Measurements from ENCODE around the gene MYCBP2.
"Not testable (repeated sequence)": the region's sequence is repeated elsewhere in the genome, so short reads cannot be mapped to it uniquely, and the experiment has no call there.

MYCBP2 gene

DNA sequence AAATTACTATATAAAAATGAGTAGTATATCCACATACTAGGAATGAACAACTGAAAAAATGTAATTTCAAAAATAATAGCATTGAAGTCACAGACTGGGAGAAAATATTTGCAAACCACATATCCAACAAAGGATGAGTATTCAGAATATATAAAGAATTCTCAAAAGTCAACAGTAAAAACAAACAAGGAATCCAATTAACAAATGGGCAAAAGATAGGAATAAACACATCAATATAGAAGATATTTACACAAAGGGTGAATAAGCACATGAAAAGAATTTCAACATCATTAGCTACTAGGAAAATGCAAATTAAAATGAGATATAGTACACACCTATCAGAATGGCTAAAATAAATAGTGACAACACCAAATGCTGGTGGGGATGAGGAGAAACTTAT, 37.0 kb downstream of the MYCBP2 start:
- no peak for FAIRE-seq

DNA sequence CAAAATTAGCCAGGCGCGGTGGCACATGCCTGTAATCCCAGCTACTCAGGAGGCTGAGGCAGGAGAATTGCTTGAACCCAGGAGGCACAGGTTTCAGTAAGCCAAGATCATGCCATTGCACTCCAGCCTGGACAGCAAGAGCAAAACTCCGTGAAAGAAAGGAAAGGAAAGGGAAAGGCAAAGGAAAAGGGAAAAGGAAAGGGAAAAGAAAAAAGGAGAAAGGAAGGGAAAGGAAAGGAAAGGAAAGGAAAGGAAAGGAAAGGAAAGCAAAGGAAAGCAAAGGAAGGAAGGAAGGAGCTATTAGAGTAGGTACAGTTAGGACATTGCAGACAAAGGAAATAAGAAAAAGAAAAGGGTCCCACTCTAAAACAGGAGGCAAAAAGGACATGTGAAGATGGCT, 41.3 kb downstream of the MYCBP2 start:
- FAIRE-seq, result not testable (repeated sequence)

DNA sequence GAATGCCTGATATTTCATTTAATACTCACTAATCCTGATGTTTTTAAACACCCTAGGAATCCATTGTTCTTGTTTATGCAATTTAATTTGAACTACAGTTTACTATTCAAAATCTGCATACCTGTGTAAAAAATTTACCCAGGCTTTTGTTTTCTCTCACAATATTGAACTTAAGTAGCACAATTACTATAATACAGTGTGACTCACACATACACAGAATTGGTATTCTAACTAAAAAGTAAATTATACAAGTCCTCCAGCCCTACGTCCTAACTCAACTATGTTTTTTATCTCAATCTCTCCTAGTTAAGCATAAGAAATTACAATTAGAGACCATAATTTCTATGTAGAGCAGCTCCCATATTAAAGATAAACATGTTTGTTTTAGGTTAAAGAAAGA, 41.8 kb downstream of the MYCBP2 start:
- no peak for FAIRE-seq

DNA sequence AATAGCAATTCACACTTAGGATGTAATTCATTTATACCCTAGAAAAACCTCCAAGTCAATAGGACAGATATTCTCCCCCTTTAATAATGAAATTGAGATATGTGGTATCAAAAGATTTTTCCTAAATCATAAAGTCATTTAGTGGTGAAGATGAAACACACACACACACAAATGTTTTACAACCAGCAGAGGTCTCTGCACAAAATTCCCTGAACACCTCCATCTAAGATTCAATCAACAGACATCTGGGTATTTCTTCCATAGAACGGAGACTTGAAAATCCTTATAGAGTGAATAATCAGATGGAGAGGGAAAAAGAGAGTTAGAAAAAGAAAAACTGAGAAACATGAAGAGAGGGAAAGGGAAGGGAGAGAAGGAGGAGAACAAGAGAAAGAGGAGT, 52.8 kb downstream of the MYCBP2 start:
- no peak for FAIRE-seq

DNA sequence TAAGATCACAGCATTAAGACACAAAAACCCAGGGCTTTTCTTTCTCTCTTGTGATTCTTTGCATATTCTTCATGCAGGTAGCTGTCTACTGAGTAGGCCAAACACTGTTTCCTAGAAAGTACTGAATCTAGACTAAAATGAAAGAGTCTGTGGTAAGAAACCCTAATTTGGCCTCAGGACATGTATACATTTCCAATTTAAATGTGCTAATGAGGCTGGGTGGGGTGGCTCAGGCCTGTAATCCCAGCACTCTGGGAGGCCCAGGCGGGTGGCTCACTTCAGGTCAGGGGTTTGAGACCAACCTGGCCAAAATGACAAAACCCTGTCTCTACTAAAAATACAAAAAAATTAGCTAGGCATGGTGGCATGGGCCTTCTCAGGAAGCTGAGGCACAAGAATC, 57.8 kb downstream of the MYCBP2 start:
- FAIRE-seq, result no peak

DNA sequence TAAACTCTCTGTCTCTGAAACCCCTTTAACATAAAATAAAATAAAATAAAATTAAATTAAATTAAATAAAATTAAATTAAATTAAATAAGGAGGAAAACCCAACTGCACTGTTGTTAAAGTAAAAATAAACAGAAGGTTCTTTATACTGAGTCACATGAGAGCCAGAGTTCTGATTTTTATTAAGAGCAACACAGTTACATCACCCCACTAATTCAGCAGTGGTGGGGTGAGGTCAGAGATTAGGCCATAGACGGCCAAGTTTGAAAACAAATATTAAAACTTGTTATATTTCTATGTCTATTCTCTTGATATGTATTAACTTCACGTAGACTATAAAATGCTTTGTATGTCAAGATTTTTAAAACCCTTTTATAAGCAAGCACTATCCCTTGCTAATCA, 59.5 kb downstream of the MYCBP2 start:
- peak; percentile 11 for FAIRE-seq

DNA sequence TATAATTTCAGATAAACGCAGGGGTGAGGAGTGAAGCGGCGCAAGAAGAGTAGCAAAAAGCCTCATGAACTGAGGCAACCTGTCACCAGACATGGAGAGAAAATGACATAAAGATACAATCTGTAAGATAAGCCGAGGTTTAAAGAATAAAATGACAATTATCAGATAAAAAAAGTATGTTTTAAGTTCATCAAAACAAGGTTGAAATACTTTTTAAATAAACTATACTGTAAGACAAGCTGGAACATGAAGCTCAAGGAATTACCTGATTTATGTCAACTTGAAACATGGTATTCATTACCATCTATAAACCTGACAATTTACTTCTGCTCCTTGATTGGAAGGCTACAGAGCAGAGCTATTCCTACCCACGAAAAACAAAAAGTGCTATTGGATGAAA, 61.6 kb downstream of the MYCBP2 start:
- FAIRE-seq, result no peak

DNA sequence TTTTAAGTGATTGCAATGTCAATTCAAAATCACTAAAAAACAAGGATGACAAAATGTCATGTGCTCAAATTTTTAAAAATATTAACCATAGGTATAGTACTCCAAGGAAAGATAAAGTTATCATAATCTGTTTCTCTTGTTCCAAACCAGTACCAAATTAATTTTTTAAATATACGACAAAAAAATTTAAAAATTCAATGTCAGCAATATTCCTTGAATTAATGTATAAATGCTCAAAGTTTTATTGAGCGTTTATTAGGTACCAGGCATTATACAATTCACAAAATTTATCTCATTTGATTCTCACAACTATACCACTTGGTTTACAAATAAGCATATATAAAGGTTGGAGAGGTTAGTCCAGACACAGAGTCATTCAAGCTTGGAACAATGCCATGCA, 64.7 kb downstream of the MYCBP2 start:
- FAIRE-seq, result no peak

DNA sequence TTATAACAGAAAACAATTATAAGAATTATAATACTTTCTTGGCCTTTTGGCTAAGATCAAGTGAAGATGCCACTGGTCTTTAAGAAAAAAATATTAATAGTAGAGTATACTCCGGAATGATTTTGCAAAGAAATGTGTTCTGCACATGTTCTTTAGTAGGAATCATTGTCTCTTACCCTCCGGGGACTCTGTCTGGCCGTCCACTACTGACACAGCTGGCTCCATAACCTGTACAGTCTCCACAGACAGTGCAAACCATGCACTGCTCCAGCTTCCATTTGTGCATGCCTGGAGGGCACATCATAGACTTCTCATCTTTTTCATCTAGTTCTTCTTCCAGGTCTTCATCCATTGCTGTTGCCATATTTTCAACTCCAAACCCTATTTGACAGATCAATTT, 75.9 kb downstream of the MYCBP2 start:
- no peak for FAIRE-seq

DNA sequence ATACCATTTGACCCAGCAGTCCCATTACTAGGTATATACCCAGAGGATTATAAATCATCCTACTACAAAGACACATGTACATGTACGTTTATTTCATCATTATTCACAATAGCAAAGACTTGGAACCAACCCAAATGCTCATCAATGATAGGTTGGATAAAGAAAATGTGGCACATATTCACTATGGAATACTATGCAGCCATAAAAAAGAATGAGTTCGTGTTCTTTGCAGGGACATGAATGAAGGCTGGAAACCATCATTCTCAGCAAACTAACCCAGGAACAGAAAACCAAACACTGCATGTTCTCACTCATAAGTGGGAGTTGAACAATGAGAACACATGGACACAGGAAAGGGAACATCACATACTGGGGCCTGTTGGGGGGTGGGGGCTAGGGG, 81.7 kb downstream of the MYCBP2 start:
- FAIRE-seq, result not testable (repeated sequence)

DNA sequence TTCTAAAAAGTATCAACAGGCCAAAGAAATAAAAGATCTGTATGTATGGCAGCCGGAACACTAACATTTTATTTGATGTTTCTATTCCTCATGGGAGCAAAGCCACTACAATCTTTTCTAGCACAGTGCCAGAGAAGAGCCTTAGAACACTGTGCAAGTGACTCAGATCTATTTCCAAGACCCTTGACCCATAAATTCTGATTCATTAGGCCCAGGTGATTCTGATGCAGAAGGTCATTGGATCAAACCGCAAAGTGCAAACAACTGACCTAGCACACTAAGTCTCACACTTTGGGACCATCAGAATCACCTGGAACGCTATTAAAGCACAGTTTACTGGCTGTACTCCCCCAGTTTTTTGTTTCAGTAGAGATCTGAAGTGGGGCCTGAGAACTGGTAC, 87.6 kb downstream of the MYCBP2 start:
- no peak for FAIRE-seq

DNA sequence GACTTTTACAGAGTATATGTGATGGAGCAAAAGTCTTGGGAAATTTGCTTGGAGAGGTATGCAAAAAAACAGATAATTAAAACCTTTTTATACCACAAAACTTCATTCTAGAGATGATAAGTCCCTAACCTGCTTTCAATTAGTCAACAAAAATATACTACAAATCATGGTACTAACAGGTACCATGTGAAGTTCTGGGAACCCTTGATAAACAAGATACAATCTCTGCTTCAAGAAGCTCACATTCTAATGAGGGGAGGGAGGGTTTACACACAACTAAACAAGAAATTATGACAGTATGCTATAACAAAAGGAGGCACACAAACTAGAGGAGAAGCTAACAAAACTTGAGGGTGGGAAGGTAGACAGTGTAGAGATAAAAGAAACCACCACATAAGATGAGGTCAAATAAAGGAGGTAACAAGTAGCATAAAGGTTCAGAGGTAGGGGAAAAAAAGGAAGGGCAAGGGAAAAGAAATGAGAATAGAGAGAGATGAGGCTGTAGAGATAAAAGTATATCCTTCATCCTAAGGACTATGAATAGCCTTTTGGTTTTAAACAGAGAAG, 91.4 kb downstream of the MYCBP2 start:
- no peak for FAIRE-seq

DNA sequence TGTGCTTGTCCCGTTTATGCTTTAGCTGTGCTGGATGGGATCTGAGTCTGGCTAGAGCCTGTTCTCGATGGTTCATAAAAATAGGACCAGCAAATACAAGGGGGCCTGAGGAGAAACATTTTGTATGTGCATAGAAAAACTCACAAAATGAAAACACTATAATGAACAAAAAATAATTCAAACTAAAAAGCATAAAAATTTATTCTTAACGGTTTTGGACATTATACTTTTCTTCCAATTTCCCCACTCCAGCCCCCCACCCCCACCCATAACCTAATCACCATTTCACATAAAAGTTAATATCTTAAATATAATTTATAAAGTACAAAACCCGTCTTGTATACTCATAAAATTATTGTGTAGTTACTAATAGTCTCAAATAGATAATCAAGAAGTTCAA, 93.7 kb downstream of the MYCBP2 start:
- no peak for FAIRE-seq

DNA sequence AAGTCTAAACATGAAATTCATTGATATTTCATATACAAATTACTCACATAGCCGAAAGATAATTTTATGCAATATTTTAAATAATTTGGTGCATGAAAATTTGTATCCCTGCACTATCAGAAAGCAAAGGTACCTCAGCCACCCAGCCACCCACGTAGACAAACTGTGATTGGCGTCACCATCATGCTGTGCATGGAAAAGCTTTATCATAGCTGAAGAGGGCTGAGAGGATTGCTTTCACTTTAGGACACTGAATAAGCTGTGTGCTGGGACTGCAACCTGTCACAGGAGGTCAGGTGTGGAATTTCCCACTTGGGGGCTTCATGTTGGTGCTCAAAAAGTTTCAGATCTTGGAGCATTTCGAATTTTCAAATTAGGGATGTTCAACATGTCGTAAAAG, 96.3 kb downstream of the MYCBP2 start:
- no peak for FAIRE-seq

DNA sequence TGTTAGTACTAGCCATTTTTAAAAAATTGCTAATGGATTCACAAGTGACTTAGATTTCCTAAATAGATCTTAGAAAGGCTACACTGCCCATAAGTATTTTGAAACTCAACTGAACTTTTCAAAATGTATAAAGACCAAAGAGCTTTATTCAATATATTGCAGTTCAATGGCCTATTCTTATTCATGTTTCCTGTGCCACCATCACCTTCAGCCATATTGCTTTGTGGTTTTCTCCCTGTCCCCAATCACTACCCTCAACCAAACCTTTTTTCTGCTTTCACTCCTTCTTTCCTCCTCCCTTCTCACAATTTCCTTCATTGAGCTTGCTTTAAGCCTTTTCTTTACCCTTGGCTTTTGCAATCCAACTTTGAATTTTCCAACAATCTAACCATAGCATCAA, 100.9 kb downstream of the MYCBP2 start:
- FAIRE-seq, result no peak

DNA sequence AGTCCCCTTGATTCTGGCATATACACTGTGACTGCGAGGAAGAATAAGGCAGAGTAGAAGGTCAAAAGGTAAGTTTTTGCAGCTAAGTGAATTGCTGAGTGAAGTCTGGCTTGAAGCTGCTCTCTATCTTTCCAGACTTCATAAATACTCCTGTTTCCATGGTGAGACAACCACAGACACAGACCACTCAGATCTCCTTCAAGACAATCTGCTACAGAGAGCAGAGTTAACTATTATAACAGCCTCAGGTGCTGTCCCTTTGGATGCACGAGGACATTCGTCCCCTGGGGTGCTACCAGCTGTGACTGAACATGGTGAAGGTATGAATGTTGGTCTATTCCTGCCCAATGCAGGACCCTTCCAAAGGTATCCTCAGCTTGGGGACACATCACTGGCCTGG, 104.0 kb downstream of the MYCBP2 start:
- no peak for FAIRE-seq

DNA sequence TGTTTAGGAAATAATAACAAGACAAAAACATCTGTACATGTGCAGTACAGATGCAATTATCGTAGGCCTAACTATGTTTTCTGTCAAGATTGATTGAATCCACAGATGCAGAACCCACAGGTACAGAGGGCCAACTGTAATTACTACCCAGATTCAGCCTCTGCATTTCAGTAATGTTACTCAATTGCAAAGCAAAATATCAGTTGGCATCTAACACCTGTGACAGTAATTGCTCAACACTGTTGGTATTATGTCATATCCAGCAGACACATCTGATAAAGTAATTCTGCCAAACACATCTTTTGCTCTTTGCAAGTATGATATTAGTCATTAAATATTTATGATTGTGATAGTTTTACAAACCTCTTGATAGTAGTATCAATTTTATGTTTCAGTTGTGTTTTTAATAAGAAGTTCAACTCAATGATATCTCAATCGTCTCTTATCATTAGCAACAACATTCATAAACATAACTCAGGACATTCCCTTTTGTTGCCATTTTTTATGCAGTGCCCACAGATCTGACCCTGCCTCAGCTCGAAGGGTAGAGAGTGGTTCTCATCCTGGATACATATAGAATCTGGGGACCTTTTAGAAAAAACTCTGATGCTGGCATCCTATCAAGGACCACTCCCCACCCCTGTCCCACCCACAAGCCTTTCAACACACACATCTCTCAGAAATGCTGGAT, 104.7 kb downstream of the MYCBP2 start:
- no peak for FAIRE-seq

DNA sequence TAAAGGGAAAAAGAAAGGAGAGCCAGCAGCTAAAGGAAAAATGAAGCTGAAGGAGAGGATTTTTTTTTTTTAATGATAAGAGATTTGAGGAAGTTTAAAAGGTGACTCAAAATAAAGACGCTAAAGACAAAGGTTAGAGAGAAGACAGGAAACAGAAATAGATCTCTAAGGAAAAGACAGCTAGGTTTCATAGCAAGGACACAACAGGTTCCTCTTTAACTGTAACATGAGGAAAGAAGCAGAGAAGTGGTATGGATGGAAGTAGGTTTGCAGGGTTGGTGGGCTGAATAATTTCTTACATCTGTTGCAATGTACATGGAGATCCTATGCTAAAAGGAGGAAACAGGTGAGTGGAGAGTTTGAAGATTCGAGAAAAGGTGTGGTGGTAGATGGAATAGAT, 107.5 kb downstream of the MYCBP2 start:
- no peak for FAIRE-seq

DNA sequence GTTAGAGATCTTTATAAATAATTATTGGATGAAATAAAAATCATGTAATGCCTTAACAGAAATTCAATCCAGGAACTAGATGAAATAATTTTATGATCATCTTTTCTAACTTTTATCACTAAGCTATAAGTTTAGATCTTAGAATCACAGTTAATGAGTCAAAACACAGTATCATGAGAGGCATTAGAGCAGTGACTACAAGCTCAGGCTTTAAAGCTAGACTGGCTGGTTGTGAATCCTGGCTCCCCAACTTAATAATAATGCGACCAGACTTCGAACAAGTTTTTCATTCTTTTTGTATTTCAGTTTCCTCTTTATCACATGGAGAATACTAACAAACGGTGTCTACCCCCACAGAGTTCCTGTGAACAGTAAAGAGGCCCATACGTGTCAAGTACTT, 108.6 kb downstream of the MYCBP2 start:
- no peak for FAIRE-seq

DNA sequence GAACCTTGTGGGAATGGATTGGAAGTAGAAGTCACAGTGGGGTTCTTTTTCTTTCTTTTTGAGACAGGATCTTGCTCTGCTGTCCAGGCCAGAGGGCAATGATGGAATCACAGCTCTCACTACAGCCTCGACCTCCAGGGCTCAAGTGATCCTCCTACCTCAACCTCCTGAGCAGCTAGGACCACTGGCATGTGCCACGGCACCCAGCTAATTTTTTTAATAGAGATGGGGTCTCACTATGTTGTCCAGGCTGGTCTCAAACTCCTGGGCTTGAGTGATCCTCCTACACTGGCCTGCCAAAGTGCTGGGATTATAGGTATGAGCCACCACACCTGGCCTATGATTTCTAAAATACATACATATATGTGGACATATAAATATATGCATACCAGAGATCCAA, 111.4 kb downstream of the MYCBP2 start:
- no peak for FAIRE-seq

DNA sequence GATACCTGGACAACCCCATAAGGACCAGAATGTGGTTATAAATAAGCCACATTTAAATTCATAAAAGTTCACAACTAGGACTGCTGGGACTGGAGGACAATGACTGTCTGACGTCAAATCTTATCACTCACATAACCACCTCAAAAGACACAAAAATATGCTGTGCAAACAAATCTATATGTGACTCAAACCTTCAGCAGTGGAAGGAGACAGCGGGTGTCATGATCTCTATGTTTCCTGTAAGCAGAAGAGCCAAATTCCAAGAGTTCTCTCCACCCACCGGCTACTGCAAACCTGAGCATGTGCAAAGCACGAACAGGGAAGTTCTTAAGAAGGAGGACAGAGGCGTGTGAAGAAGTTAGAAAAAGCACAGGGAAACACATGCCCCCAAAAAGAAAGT, 113.2 kb downstream of the MYCBP2 start:
- FAIRE-seq, result no peak

DNA sequence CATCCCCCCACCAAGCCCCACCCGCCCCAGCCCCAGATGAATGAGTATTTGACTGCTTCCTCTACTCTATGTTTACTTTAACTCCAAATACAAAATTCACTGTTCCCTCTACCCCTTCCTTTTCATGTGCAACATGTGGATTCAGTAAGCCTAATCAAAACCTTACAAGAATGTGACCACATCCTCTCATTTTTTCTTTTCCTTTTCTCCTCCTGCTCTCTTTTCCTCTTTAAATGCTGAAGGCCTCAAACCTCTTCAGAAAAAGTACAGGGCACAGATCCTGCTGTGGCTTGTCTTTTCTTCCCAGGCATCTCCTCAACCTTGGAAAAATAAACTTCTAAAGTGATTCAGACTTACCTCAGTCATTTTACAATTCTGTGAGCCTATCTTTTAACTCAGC, 119.0 kb downstream of the MYCBP2 start:
- no peak for FAIRE-seq

DNA sequence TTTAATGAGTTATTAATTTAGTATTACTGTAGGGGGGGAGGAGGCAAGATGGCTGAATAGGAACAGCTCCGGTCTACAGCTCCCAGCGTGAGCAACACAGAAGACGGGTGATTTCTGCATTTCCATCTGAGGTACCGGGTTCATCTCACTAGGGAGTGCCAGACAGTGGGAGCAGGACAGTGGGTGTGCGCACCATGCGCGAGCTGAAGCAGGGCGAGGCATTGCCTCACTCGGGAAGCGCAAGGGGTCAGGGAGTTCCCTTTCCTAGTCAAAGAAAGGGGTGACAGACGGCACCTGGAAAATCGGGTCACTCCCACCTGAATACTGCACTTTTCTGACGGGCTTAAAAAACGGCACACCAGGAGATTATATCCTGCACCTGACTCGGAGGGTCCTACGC, 127.9 kb downstream of the MYCBP2 start:
- FAIRE-seq, result not testable (repeated sequence)

DNA sequence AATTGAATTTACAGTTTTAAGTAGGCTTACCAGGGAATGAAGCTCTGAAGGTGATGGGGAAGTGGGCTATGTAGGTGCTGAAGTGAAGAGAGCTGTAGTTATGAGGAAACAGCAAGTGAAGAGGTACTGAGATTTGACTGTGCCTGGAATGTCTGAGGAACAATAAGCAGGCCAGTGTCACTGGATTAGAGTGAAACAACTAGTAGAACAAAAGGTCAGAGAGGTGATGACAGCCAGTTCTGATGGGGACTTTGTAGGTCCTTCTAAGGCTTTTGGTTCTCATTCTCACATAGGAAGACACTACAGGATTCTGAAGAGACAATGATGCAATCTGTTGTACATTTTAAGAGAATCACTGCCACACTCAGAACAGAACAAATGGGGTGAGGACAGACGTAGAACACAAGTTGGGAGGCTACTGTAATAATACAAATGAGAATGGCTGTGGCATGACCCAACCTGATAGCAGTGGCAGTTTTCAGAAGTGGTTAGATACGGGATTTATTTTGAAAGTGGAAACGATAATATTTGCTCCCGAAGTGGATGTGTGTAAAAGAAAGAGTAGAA, 130.8 kb downstream of the MYCBP2 start:
- FAIRE-seq, result no peak

DNA sequence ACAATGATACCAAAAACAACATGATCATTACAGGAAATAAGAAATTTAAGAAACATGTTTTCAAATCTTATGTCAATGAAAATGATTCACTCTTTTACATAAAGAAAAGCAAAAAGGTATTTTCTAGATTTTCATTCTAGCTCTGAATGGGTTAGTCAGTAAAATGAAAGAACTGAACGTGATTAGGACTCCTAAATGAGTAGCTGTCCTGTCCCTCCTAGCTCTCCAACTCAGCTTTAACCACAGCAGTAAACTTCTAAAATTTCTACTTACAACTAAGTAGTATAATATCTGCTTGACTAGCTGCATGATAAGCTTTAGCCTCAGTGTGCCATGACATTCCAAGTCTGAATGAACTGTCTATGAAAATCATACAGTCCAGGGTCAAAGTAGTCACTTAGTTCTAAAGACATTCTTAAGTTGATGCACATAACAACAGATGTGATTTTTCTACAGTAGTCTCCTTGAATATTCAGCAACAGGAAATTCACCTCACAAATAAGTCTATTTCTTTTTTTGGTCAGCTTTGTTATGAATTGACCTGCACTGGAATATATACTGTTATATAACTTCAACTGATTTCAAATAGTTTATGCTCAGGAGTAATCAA, 136.4 kb downstream of the MYCBP2 start:
- FAIRE-seq, result no peak
